HG03342 (cell line): ENCODE results near the gene GDPD3.

Experiments used
- ATAC-seq: cut with Tn5 transposase; IDR thresholded peaks from one replicate; pipeline ENCODE4 v1.9.1; 2021; ENCODE audit warnings: mild to moderate bottlenecking, moderate library complexity; ENCODE audit not compliant: unreplicated experiment

GDPD3 gene

GRCh38 chr16:30082545-30083090, 30.7 kb downstream of the GDPD3 start:
- no peak for ATAC-seq

- no peak for ATAC-seq
Observed at GRCh38 chr16:30079480-30079879, 33.9 kb downstream of the GDPD3 start.

DNA sequence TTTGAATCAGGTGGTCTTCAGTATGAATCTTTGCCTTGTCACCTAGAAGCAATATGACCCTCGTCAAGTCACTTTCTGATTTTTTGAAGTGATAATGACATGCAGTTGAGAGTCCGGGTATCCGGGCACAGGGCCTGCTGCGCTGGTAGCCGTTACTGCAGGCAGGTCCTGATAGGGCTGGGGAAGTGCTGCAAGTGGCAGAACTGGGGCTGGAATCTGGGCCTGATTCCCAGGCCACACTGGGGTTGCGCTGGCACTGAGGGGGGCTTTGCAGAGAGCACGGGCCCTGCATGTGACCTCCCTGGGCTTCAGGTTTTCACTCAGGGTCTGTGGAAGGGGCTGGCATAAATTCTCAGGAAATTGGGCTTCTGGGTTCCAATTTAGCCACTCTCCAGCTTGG, 34.6 kb downstream of the GDPD3 start:
- ATAC-seq = no peak

DNA sequence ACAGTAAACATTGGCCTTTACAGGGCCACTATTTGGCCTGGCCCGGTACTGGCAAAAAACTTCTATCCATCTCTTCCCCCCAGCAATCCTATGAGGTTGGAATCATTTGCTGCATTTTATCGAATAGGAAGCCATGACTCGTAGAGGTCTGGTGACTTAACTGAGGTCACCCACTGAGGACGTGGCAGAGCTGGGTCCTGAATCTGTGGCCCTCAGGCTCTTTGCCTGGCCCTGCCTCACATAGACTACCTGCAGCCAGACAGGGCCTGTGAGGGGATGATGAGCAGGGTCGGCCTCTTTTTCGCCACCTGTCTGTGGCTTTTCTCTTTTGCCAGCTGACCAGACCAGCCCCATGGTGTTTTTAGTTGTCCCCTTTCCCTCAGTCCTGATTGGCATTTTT, 35.7 kb downstream of the GDPD3 start:
- no peak for ATAC-seq

DNA sequence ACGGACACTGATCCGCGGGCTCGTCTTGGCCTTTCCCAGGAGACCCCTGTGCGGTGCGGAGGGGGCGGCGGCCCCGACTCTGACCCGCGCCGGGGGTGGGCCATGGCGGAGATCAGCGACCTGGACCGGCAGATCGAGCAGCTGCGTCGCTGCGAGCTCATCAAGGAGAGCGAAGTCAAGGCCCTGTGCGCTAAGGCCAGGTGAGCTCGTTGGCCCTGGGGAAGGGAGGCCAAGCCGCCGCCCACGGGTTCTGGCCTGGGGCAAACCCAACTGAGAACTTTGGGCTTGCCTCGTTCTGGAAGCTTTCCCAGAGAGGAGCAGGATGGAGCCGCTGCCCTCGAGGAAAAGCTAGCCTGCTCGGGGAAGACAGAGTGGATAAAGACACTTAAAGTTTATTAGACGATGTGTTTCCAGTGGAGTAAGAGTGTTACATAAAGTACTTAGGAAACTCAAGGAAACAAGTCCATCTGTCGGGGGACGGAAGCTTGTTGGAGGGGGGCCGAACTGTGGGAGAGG, 37.0 kb downstream of the GDPD3 start:
- peak; percentile 25 for ATAC-seq

DNA sequence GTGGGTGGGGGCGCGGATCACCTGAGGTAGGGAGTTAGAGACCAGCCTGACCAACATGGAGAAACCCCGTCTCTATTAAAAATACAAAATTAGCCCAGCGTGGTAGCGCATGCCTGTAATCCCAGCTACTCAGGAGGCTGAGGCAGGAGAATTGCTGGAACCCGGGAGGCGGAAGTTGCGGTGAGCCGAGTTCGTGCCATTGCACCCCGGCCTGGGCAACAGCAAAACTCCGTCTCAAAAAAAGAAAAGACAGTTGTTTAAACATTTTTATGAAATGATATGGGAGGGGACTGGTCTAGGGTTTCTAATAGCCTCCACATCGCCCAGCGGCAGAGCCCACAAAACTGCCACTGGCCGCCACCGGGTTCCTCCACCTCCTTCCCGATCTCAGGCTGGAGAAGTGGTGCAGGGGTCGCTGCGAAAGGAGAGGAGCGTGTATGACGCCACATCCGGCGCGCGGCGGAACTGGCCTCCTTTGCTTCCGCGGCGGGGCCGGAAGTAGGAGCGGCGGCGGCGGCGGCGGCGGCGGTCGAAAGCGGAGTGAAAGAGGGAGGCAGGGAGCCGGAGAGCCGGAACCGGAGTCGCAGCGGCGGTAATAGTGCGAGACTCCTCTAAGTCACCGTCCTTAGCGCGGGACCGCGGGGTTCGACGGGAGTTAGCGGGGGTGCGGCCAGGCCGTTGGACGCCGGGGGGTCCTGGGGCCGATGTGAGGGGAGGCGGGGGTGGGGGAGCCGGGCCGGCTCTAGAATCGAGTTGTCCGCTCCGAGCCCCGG, 37.6 kb downstream of the GDPD3 start, which contains the start of gene PPP4C:
PPP4C (plus strand) TSS at position 492 of the 773 bp plus-strand sequence. CDS start 384 bp downstream, outside the sequence.
- peak; percentile 65 for ATAC-seq

- ATAC-seq = no peak
Observed at GRCh38 chr16:30070490-30070889, 42.8 kb downstream of the GDPD3 start.

DNA sequence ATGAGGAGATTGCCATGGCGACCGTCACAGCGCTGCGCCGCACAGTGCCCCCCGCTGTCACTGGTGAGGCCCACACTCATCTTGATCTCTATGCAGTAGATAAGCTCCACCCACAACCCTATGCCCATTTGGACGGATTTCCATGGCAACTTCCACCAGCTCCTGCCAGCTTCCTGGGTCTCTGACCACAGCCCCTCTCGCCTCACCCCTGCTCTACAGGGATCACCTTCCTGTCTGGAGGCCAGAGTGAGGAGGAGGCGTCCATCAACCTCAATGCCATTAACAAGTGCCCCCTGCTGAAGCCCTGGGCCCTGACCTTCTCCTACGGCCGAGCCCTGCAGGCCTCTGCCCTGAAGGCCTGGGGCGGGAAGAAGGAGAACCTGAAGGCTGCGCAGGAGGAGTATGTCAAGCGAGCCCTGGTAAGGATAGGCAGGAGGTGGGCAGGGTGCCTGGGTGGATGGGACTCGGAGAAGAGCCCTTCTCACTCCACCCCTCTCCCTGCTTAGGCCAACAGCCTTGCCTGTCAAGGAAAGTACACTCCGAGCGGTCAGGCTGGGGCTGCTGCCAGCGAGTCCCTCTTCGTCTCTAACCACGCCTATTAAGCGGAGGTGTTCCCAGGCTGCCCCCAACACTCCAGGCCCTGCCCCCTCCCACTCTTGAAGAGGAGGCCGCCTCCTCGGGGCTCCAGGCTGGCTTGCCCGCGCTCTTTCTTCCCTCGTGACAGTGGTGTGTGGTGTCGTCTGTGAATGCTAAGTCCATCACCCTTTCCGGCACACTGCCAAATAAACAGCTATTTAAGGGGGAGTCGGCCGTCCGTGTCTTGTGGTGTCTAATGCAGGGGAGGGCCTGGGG, 43.5 kb downstream of the GDPD3 start:
- ATAC-seq = no peak

GRCh38 chr16:30068750-30069610, 44.4 kb downstream of the GDPD3 start:
- no peak for ATAC-seq

GRCh38 chr16:30068333-30068732, 45.0 kb downstream of the GDPD3 start:
- ATAC-seq = no peak

DNA sequence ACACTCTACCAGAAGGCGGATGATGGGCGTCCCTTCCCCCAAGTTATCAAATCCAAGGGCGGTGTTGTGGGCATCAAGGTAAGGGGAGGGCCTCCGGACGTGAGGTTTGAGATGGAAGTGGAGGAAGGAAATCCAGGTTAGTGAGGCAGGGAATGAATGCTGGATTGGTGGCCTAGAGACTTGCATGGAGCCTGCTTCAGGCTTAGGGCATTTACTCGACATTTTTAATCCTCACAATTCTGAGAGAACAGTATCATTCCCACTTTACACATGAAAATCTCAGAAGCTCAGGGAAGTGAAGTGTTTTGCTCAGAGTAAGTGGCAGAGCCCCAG, 45.8 kb downstream of the GDPD3 start:
- no peak for ATAC-seq

DNA sequence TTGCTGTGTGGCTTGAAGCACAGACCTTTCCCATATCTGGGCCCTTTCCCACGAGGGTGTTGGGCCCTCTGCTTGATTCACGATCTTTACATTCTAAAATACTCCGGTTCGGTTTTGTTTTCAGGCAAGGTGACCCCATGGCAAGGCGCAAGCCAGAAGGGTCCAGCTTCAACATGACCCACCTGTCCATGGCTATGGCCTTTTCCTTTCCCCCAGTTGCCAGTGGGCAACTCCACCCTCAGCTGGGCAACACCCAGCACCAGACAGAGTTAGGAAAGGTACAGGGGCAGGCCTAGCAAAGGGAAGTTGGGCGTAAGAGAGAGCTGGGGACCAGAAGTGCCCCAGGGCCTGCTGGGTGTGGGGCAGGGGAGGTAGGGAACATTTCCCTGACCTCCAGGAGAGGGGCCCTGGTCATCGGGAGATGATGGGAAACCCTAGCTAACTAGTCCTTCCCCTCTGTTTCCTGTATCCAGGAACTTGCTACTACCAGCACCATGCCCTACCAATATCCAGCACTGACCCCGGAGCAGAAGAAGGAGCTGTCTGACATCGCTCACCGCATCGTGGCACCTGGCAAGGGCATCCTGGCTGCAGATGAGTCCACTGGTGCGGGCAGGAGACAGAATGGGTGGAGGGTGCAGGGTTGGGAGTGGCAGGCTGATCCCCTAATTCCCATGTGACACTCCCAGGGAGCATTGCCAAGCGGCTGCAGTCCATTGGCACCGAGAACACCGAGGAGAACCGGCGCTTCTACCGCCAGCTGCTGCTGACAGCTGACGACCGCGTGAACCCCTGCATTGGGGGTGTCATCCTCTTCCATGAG, 46.4 kb downstream of the GDPD3 start:
- ATAC-seq = no peak

GRCh38 chr16:30065943-30066760, 47.2 kb downstream of the GDPD3 start:
- ATAC-seq = no peak

GRCh38 chr16:30065102-30065942, 48.0 kb downstream of the GDPD3 start, which contains the start of gene ALDOA:
TSS of gene ALDOA (plus strand) at chr16:30065760. CDS start at chr16:30066898, 1,138 bp downstream.
- ATAC-seq = peak; percentile 73

- no peak for ATAC-seq
Observed at GRCh38 chr16:30064729-30065101, 48.6 kb downstream of the GDPD3 start.

GRCh38 chr16:30063893-30064728, 49.2 kb downstream of the GDPD3 start:
- no peak for ATAC-seq

DNA sequence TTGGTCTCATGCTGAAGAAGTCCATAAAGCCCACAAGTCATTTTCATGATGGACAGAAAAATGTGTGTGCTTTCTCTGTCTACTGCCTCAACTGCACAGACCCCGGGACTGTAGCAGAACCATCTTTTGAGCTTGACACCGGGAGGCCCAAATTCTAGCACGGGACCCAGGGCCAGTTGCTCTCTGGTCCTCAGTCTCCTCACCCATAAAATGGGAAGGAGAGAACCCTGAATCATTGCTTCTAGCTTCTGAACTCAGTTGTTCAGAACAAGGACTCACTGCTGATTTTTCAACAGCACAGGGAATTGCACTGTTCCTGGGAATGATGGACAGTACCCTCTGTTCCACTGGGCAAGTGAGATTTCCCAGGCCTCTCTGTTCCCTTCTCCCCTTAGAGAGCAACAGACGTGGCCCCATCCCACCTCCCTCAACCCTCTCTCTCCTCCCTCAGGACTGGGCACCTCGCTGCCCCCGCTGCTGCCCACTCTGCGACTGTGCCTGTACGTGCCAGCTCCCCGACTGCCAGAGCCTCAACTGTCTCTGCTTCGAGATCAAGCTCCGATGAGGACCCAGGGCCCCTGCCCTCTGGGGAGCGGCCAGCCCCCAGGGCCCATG, 50.0 kb downstream of the GDPD3 start:
- no peak for ATAC-seq
